Liver (tissue), 9 donors: ENCODE results near the gene TMEM94. TPM values are rescaled to one million over a fixed set of nuclear protein-coding genes. Genes with fewer than 3 reads are reported as not detected.

Source experiments
- DNase-seq: peaks from one replicate; pipeline ENCODE4 v3.0.0-alpha.2; 2017; ENCODE audit warnings: low spot score
- H3K27ac ChIP-seq, 2 donors: one replicate each; pipeline ENCODE4 v1.7.0; 2013; ENCODE audit warnings: inconsistent platforms in 2 of 2, low read length in 2 of 2, control low read depth in 1 of 2, low read depth in 1 of 2, mild to moderate bottlenecking in 1 of 2
- H3K27me3 ChIP-seq, 4 donors: one replicate each; pipeline versions ENCODE4 v1.6.1 to v1.7.0; 2013; ENCODE audit warnings: low read length in 3 of 4, inconsistent platforms in 1 of 4, mild to moderate bottlenecking in 1 of 4, moderate library complexity in 1 of 4; ENCODE audit not compliant: control insufficient read depth in 4 of 4, insufficient read depth in 4 of 4
- H3K36me3 ChIP-seq, 4 donors: one replicate each; pipeline versions ENCODE4 v1.6.1 to v1.7.0; 2013; ENCODE audit warnings: low read length in 3 of 4, mild to moderate bottlenecking in 3 of 4, low read depth in 1 of 4, moderate library complexity in 1 of 4; ENCODE audit not compliant: control insufficient read depth in 4 of 4, insufficient read depth in 3 of 4
- H3K4me1 ChIP-seq, 4 donors: one replicate each; pipeline versions ENCODE4 v1.6.1 to v1.7.0; 2013; ENCODE audit warnings: low read length in 3 of 4, mild to moderate bottlenecking in 3 of 4, moderate library complexity in 1 of 4; ENCODE audit not compliant: control insufficient read depth in 4 of 4, insufficient read depth in 4 of 4
- H3K4me3 ChIP-seq, 3 donors: one replicate each; pipeline versions ENCODE4 v1.6.1 to v1.7.0; 2013; ENCODE audit warnings: low read length in 3 of 3, control low read depth in 1 of 3, low read depth in 1 of 3, mild to moderate bottlenecking in 1 of 3
- H3K9ac ChIP-seq, 2 donors: one replicate each; pipeline ENCODE4 v1.7.0; 2013; ENCODE audit warnings: low read length in 2 of 2, mild to moderate bottlenecking in 2 of 2, moderate library complexity in 2 of 2, control low read depth in 1 of 2, low read depth in 1 of 2
- H3K9me3 ChIP-seq, 4 donors: one replicate each; pipeline versions ENCODE4 v1.6.1 to v1.7.0; 2013; ENCODE audit warnings: low read length in 3 of 4; ENCODE audit not compliant: control insufficient read depth in 4 of 4
- ATF3 ChIP-seq: IDR thresholded peaks from 2 replicates; pipeline ENCODE4 v1.6.1; 2016; ENCODE audit warnings: antibody characterized with exemption
- CTCF ChIP-seq: fragments of 150-350 bp; IDR thresholded peaks from 2 replicates; pipeline ENCODE4 v1.5.1; 2017; ENCODE audit warnings: improper control_type of control experiment, low read depth, low read length; ENCODE audit not compliant: missing input control
- EGR1 ChIP-seq, 2 donors: IDR thresholded peaks; 2 replicates each; pipeline ENCODE4 v1.6.1; 2016 to 2018; ENCODE audit warnings: antibody characterized with exemption in 2 of 2, low read depth in 2 of 2
- FOXA1 ChIP-seq: IDR thresholded peaks from 2 replicates; pipeline ENCODE4 v1.6.1; 2016; ENCODE audit warnings: antibody characterized with exemption
- FOXA2 ChIP-seq: IDR thresholded peaks from 2 replicates; pipeline ENCODE4 v1.6.1; 2016; ENCODE audit warnings: antibody characterized with exemption
- GABPA ChIP-seq, 2 donors: IDR thresholded peaks in 1 of 2; conservative IDR thresholded peaks in 1 of 2; 2 replicates each; pipeline ENCODE4 v1.6.1; 2016; ENCODE audit warnings: antibody characterized with exemption in 2 of 2, mild to moderate bottlenecking in 1 of 2, moderate library complexity in 1 of 2
- HNF4A ChIP-seq, 2 donors: conservative IDR thresholded peaks; 2 replicates each; pipeline ENCODE4 v1.6.1; 2016; ENCODE audit warnings: antibody characterized with exemption in 2 of 2, mild to moderate bottlenecking in 2 of 2
- JUND ChIP-seq, 2 donors: IDR thresholded peaks; 2 replicates each; pipeline ENCODE4 v1.6.1; 2016; ENCODE audit warnings: antibody characterized with exemption in 2 of 2
- NR2F2 ChIP-seq: IDR thresholded peaks from 2 replicates; pipeline ENCODE4 v1.6.1; 2016; ENCODE audit warnings: antibody characterized with exemption
- RAD21 ChIP-seq, 2 donors: IDR thresholded peaks; 2 replicates each; pipeline ENCODE4 v1.6.1; 2016; ENCODE audit warnings: antibody characterized with exemption in 2 of 2, mild to moderate bottlenecking in 2 of 2
- REST ChIP-seq: IDR thresholded peaks from 2 replicates; pipeline ENCODE4 v1.6.1; 2016; ENCODE audit warnings: antibody characterized with exemption, mild to moderate bottlenecking
- RXRA ChIP-seq, 2 donors: IDR thresholded peaks; 2 replicates each; pipeline ENCODE4 v1.6.1; 2017 to 2018; ENCODE audit warnings: antibody characterized with exemption in 2 of 2, mild to moderate bottlenecking in 1 of 2
- SP1 ChIP-seq: IDR thresholded peaks from 2 replicates; pipeline ENCODE4 v1.6.1; 2018; ENCODE audit warnings: antibody characterized with exemption, mild to moderate bottlenecking
- TAF1 ChIP-seq: conservative IDR thresholded peaks from 2 replicates; pipeline ENCODE4 v1.6.1; 2016; ENCODE audit warnings: antibody characterized with exemption, mild to moderate bottlenecking
- YY1 ChIP-seq: IDR thresholded peaks from 2 replicates; pipeline ENCODE4 v1.6.1; 2016; ENCODE audit warnings: antibody characterized with exemption, mild to moderate bottlenecking
- WGBS: extraction: QIAGEN DNeasy Blood & Tissue Kit; methylation state at CpG from one replicate; pipeline ENCODE4 v1.1.7; 2013; 5-methylcytosine and 5-hydroxymethylcytosine counted together
- polyA plus RNA-seq, 2 donors: library from polyadenylated mRNA; stranded (reverse) in 1 of 2; unstranded in 1 of 2; fragments of 200-250 nt in 1 of 2; fragments of >200 nt in 1 of 2; fragmentation: Nextera tagmentation in 1 of 2; extraction: Ambion mirVana in 1 of 2; gene quantifications; one replicate each; pipeline versions ENCODE4 v1.2.1 to v1.2.3, GENCODE V29; 2013 to 2015
- total RNA-seq, 2 donors: library from RNA; depleted of rRNA; stranded (reverse); fragments of >200 nt; gene quantifications; one replicate each; pipeline ENCODE4 v1.2.3, GENCODE V29; 2014
- TF ChIP-seq, protein P1 (sequence below): IDR thresholded peaks from 2 replicates; pipeline ENCODE4 v1.6.1; 2016; ENCODE audit warnings: antibody characterized with exemption
- TF ChIP-seq, protein P2 (sequence below): IDR thresholded peaks from 2 replicates; pipeline ENCODE4 v1.6.1; 2016; ENCODE audit warnings: antibody characterized with exemption
- donor health status: healthy.
- donor health status: healthy.
- donor health status: healthy.
- donor health status: healthy.
- donor health status: healthy.

The TMEM94 gene
- total and polyA plus RNA-seq, 4 donors, result 15.6 to 31.0 (median 20.1) TPM

GRCh38 chr17:75517297-75517865 is 60.9 kb downstream of the TMEM94 start:
- TF ChIP-seq ATF3, result no peak
- no peak for TF ChIP-seq GABPA (IDR thresholded peaks at IDR 0.05 in 1 of 2, conservative IDR thresholded peaks at IDR 0.05 in 1 of 2)
- peak; percentile 27 for TF ChIP-seq CTCF
- TF ChIP-seq, protein P1, sequence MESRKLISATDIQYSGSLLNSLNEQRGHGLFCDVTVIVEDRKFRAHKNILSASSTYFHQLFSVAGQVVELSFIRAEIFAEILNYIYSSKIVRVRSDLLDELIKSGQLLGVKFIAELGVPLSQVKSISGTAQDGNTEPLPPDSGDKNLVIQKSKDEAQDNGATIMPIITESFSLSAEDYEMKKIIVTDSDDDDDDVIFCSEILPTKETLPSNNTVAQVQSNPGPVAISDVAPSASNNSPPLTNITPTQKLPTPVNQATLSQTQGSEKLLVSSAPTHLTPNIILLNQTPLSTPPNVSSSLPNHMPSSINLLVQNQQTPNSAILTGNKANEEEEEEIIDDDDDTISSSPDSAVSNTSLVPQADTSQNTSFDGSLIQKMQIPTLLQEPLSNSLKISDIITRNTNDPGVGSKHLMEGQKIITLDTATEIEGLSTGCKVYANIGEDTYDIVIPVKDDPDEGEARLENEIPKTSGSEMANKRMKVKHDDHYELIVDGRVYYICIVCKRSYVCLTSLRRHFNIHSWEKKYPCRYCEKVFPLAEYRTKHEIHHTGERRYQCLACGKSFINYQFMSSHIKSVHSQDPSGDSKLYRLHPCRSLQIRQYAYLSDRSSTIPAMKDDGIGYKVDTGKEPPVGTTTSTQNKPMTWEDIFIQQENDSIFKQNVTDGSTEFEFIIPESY, result no peak
- TF ChIP-seq, protein P2, sequence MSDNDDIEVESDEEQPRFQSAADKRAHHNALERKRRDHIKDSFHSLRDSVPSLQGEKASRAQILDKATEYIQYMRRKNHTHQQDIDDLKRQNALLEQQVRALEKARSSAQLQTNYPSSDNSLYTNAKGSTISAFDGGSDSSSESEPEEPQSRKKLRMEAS, result no peak
- TF ChIP-seq FOXA1, result no peak
- TF ChIP-seq SP1, result no peak
- peak in 1 of 2 donors; percentile 47 for TF ChIP-seq RAD21 (IDR thresholded peaks at IDR 0.05)
- no peak for TF ChIP-seq RXRA (IDR thresholded peaks at IDR 0.05)
- TF ChIP-seq REST, result no peak
- TF ChIP-seq HNF4A (conservative IDR thresholded peaks at IDR 0.05), result no peak
- no peak for TF ChIP-seq NR2F2
- TF ChIP-seq YY1, result no peak
- no peak for TF ChIP-seq TAF1
- no peak for TF ChIP-seq EGR1 (IDR thresholded peaks at IDR 0.05; ENCODE audit: low read depth in 2 of 2)
- H3K27ac ChIP-seq, result no peak overlapping the region
- no peaks in the 10 kb centered on the region for H3K9me3 ChIP-seq
- no peaks in the 10 kb centered on the region for H3K27me3 ChIP-seq
- H3K36me3 ChIP-seq, result peaks cover 0 to 3% (median 0%) of the 10 kb centered on the region in 4 donors
- H3K4me3 ChIP-seq, result peak overlapping the region in 2 of 3 donors; percentile 76 to 84
- 23% methylated on average over 10 of the region's 10 CpGs for WGBS
- peaks cover 4 to 45% (median 35%) of the 10 kb centered on the region in 4 donors for H3K4me1 ChIP-seq
- DNase-seq, result no peak
- H3K9ac ChIP-seq, result no peak overlapping the region

DNA sequence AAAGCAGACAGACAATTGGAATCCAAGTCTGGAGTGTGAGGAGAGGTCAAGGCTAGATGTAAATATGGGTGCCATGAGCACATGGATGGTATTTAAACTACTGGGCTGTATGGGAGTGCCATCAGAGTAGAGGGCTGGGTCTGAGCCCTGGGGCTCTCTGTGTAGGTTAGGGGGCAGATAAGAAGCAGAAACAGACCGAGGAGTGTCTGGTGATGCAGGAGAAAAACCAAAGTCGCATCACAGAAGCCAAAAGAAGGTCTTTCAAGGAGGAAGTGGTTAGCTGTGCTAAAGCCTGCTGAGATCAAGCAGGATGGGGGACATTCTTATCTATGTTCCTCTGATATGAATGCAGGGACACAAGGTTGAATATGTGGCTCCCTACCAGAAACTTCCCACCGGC is 61.8 kb downstream of the TMEM94 start:
- Histone ChIP-seq H3K36me3 (peaks cover 0 to 3% (median 0%) of the 10 kb centered on the region in 4 donors), H3K27ac (no peak overlapping the region), H3K4me1 (peaks cover 4 to 36% (median 26%) of the 10 kb centered on the region in 4 donors), H3K9ac (no peak overlapping the region), H3K9me3 (no peaks in the 10 kb centered on the region), H3K4me3 (no peak overlapping the region), H3K27me3 (no peaks in the 10 kb centered on the region)
- no peak for DNase-seq
- WGBS, result 74% methylated on average over 3 of the region's 3 CpGs
- TF ChIP-seq REST (no peak), EGR1 (IDR thresholded peaks at IDR 0.05; ENCODE audit: low read depth in 2 of 2) (no peak), TAF1 (no peak), GABPA (IDR thresholded peaks at IDR 0.05 in 1 of 2, conservative IDR thresholded peaks at IDR 0.05 in 1 of 2) (no peak), HNF4A (conservative IDR thresholded peaks at IDR 0.05) (no peak), RAD21 (IDR thresholded peaks at IDR 0.05) (no peak), NR2F2 (no peak), FOXA2 (no peak), RXRA (IDR thresholded peaks at IDR 0.05) (no peak), JUND (IDR thresholded peaks at IDR 0.05) (no peak), FOXA1 (no peak)
- TF ChIP-seq, protein P1, result no peak
